Retinal pigment epithelial cell (primary cell): ENCODE data around the gene NFASC.

Source experiments
- DNase-seq: peaks from one replicate; pipeline ENCODE4 v3.0.0-alpha.2; 2010; ENCODE audit warnings: low read depth
- H3K4me3 ChIP-seq: 2 replicates; pipeline ENCODE4 v1.5.1; 2011; ENCODE audit warnings: mild to moderate bottlenecking, low read length, control low read depth, moderate library complexity
- CTCF ChIP-seq: conservative IDR thresholded peaks from 2 replicates; pipeline ENCODE4 v1.5.1; 2011; ENCODE audit warnings: low read depth, low read length, control low read depth, inconsistent platforms

NFASC gene

GRCh38 chr1:204854286-204854685 is 16.4 kb upstream of the NFASC start:
- H3K4me3 ChIP-seq = no peak overlapping the region
- TF ChIP-seq CTCF = no peak

GRCh38 chr1:204858363-204858821 is 12.3 kb upstream of the NFASC start:
- no peak overlapping the region for H3K4me3 ChIP-seq
- no peak for DNase-seq
- no peak for TF ChIP-seq CTCF

More at GRCh38 chr1:204854286-204854685, 16.4 kb upstream of the NFASC start:
- no peak for DNase-seq

GRCh38 chr1:204859861-204860267 is 10.8 kb upstream of the NFASC start:
- no peak for DNase-seq
- no peak overlapping the region for H3K4me3 ChIP-seq
- no peak for TF ChIP-seq CTCF

GRCh38 chr1:204863024-204863423 is 7.6 kb upstream of the NFASC start:
- no peak for DNase-seq
- no peak for TF ChIP-seq CTCF

GRCh38 chr1:204863730-204864129 is 6.9 kb upstream of the NFASC start:
- H3K4me3 ChIP-seq = no peak overlapping the region
- no peak for DNase-seq
- TF ChIP-seq CTCF = no peak

More at GRCh38 chr1:204863024-204863423, 7.6 kb upstream of the NFASC start:
- no peak overlapping the region for H3K4me3 ChIP-seq

- TF ChIP-seq CTCF = no peak
- H3K4me3 ChIP-seq = no peak overlapping the region
Measured at GRCh38 chr1:204866051-204866596, 4.5 kb upstream of the NFASC start.

GRCh38 chr1:204867203-204867602 is 3.5 kb upstream of the NFASC start:
- no peak for DNase-seq
- H3K4me3 ChIP-seq = no peak overlapping the region
- TF ChIP-seq CTCF = no peak

More at GRCh38 chr1:204866051-204866596, 4.5 kb upstream of the NFASC start:
- no peak for DNase-seq
